Activated CD8-positive, alpha-beta T cell treated with anti-CD3 and anti-CD28 coated beads for 36 hours (primary cell): ENCODE measurements around the gene UCK1. TPM values are rescaled to one million over a fixed set of nuclear protein-coding genes. Genes with fewer than 3 reads are reported as not detected.
A peak's percentile ranks its signal among the peaks of the same experiment; 100 is the strongest.

Source experiments
- ATAC-seq: fragments of 200-7000 bp; cut with Tn5 transposase; one replicate; pipeline ENCODE4 v1.10.0; 2021; ENCODE audit warnings: mild to moderate bottlenecking, moderate library complexity
- CTCF ChIA-PET: fragments of 350-600 bp; sonication (Branson Sonifier 250); formaldehyde crosslinking; loops from one replicate; lab custom pipeline; 2021; ENCODE audit warnings: antibody characterized with exemption; lab: Charles Lee
- POLR2A ChIA-PET: fragments of 350-600 bp; sonication (Branson Sonifier 250); formaldehyde crosslinking; loops from one replicate; lab custom pipeline; 2021; ENCODE audit warnings: antibody characterized with exemption; lab: Charles Lee
- DNase-seq: peaks from one replicate; pipeline ENCODE4 v3.0.0-alpha.2; 2020
- H3K27ac Mint-ChIP-seq: one replicate; pipeline ENCODE4 v1.8.0; 2021; ENCODE audit warnings: mild to moderate bottlenecking, mixed read lengths
- H3K27me3 Mint-ChIP-seq: one replicate; pipeline ENCODE4 v1.8.0; 2021; ENCODE audit warnings: mixed read lengths
- H3K36me3 Mint-ChIP-seq: one replicate; pipeline ENCODE4 v1.8.0; 2021; ENCODE audit warnings: low read depth, mixed read lengths
- H3K4me1 Mint-ChIP-seq: one replicate; pipeline ENCODE4 v1.8.0; 2021; ENCODE audit warnings: low read depth, mixed read lengths
- H3K4me3 Mint-ChIP-seq: one replicate; pipeline ENCODE4 v1.8.0; 2021; ENCODE audit warnings: mild to moderate bottlenecking, moderate library complexity, mixed read lengths
- H3K9me3 Mint-ChIP-seq: one replicate; pipeline ENCODE4 v1.8.0; 2021; ENCODE audit warnings: mixed read lengths
- intact Hi-C: fragments of 100-400 bp; cut with micrococcal nuclease; formaldehyde crosslinking; loops from one replicate; pipeline ENCODE4 v1.10.0; 2022
- total RNA-seq, 2 experiments: library from RNA; stranded (reverse); gene quantifications; one replicate each; pipeline ENCODE4 v1.2.3, GENCODE V29; 2021
- TF ChIP-seq, protein P1 (sequence below): fragments of 200-600 bp; IDR thresholded peaks from one replicate; pipeline ENCODE4 v1.8.0; 2022; ENCODE audit warnings: antibody characterized with exemption, mild to moderate bottlenecking

The UCK1 gene
- total RNA-seq, 2 experiments from 2014 or later = 16.7 to 22.1 TPM

- no peak overlapping the region for H3K27ac Mint-ChIP-seq
- H3K27me3 Mint-ChIP-seq = no peaks in the 10 kb centered on the region
- H3K36me3 Mint-ChIP-seq = peaks cover 40% of the 10 kb centered on the region
- no peaks in the 10 kb centered on the region for H3K9me3 Mint-ChIP-seq
- TF ChIP-seq, protein P1, sequence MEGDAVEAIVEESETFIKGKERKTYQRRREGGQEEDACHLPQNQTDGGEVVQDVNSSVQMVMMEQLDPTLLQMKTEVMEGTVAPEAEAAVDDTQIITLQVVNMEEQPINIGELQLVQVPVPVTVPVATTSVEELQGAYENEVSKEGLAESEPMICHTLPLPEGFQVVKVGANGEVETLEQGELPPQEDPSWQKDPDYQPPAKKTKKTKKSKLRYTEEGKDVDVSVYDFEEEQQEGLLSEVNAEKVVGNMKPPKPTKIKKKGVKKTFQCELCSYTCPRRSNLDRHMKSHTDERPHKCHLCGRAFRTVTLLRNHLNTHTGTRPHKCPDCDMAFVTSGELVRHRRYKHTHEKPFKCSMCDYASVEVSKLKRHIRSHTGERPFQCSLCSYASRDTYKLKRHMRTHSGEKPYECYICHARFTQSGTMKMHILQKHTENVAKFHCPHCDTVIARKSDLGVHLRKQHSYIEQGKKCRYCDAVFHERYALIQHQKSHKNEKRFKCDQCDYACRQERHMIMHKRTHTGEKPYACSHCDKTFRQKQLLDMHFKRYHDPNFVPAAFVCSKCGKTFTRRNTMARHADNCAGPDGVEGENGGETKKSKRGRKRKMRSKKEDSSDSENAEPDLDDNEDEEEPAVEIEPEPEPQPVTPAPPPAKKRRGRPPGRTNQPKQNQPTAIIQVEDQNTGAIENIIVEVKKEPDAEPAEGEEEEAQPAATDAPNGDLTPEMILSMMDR = peak; percentile 30
- POLR2A ChIA-PET = no interaction called here
- no peak overlapping the region for H3K4me3 Mint-ChIP-seq
- ATAC-seq (no peak), DNase-seq (no peak)
- peaks cover 10% of the 10 kb centered on the region for H3K4me1 Mint-ChIP-seq
- CTCF ChIA-PET = no interaction called here
- intact Hi-C loops = no loop called here
Measured at GRCh38 chr9:131475956-131476776, 54.9 kb downstream of the UCK1 start.

GRCh38 chr9:131475111-131475955, 55.7 kb downstream of the UCK1 start:
- Mint-ChIP-seq H3K36me3 (peaks cover 49% of the 10 kb centered on the region), H3K4me3 (no peak overlapping the region), H3K27ac (no peak overlapping the region), H3K27me3 (no peaks in the 10 kb centered on the region), H3K9me3 (peaks cover 2% of the 10 kb centered on the region), H3K4me1 (peaks cover 10% of the 10 kb centered on the region)
- TF ChIP-seq, protein P1 = no peak
- intact Hi-C loops = no loop called here
- CTCF ChIA-PET = no interaction called here
- DNase-seq (no peak), ATAC-seq (no peak)
- POLR2A ChIA-PET = interaction anchor here (1.4 kb wide), 1 partner anchor 18 kb away, joined by 3 read pairs; no protein-coding TSS in a partner anchor

- POLR2A ChIA-PET = interaction anchor here (1.4 kb wide), 1 partner anchor 18 kb away, joined by 3 read pairs; no protein-coding TSS in a partner anchor
- CTCF ChIA-PET = interaction anchor here (1.3 kb wide), 1 partner anchor 125 kb away, joined by 4 read pairs; no protein-coding TSS in a partner anchor
- TF ChIP-seq, protein P1 = no peak
- no peak overlapping the region for H3K4me3 Mint-ChIP-seq
- H3K27ac Mint-ChIP-seq = no peak overlapping the region
- peaks cover 4% of the 10 kb centered on the region for H3K4me1 Mint-ChIP-seq
- intact Hi-C loops = no loop called here
- DNase-seq (no peak), ATAC-seq (no peak)
- H3K27me3 Mint-ChIP-seq = no peaks in the 10 kb centered on the region
- H3K36me3 Mint-ChIP-seq = peaks cover 51% of the 10 kb centered on the region
- peaks cover 2% of the 10 kb centered on the region for H3K9me3 Mint-ChIP-seq
Measured at GRCh38 chr9:131474711-131475110, 56.4 kb downstream of the UCK1 start.

GRCh38 chr9:131473891-131474290, 57.2 kb downstream of the UCK1 start:
- no peaks in the 10 kb centered on the region for H3K27me3 Mint-ChIP-seq
- ATAC-seq = no peak
- CTCF ChIA-PET = interaction anchor here (1.3 kb wide), 1 partner anchor 125 kb away, joined by 4 read pairs; no protein-coding TSS in a partner anchor
- intact Hi-C loops = no loop called here
- no peaks in the 10 kb centered on the region for H3K4me1 Mint-ChIP-seq
- POLR2A ChIA-PET = interaction anchor here (0.6 to 1.4 kb wide), 2 partner anchors 17 to 171 kb away, joined by 3 read pairs; no protein-coding TSS in a partner anchor
- no peak for DNase-seq
- no peak overlapping the region for H3K27ac Mint-ChIP-seq
- H3K4me3 Mint-ChIP-seq = no peak overlapping the region
- H3K36me3 Mint-ChIP-seq = peaks cover 50% of the 10 kb centered on the region
- H3K9me3 Mint-ChIP-seq = peaks cover 2% of the 10 kb centered on the region
- TF ChIP-seq, protein P1 = no peak

Other genes with a start within 250 kb of the UCK1 start
- gene PLPP7, start 241.5 kb downstream of the UCK1 start, total RNA-seq = under 1 TPM in 1 of 2 experiments, not detected in 1; 0.11 TPM
- gene PRRC2B, start 137.2 kb downstream of the UCK1 start, total RNA-seq = 100 to 1,000 TPM; 134 to 141 TPM
- 10 to 100 TPM; 30.2 to 35.9 TPM for gene POMT1, start 28.3 kb downstream of the UCK1 start, total RNA-seq
- not detected for gene PRRT1B, start 14.3 kb upstream of the UCK1 start, total RNA-seq
- gene RAPGEF1, start 208.8 kb upstream of the UCK1 start, total RNA-seq = 10 to 100 TPM; 84.5 to 85.2 TPM